22Rv1 (cell line): ENCODE measurements around the gene PHRF1.

Experiments
- ZFX ChIP-seq: fragments of 450-650 bp; IDR thresholded peaks from 2 replicates; pipeline ENCODE4 v1.6.1; 2017; ENCODE audit warnings: antibody characterized with exemption, borderline replicate concordance
- TF ChIP-seq, protein P1 (sequence below): fragments of 450-650 bp; IDR thresholded peaks from 2 replicates; pipeline ENCODE4 v1.5.1; 2017; ENCODE audit warnings: mild to moderate bottlenecking

GRCh38 chr11:613369-613968, 37.2 kb downstream of the PHRF1 start:
- TF ChIP-seq, protein P1, sequence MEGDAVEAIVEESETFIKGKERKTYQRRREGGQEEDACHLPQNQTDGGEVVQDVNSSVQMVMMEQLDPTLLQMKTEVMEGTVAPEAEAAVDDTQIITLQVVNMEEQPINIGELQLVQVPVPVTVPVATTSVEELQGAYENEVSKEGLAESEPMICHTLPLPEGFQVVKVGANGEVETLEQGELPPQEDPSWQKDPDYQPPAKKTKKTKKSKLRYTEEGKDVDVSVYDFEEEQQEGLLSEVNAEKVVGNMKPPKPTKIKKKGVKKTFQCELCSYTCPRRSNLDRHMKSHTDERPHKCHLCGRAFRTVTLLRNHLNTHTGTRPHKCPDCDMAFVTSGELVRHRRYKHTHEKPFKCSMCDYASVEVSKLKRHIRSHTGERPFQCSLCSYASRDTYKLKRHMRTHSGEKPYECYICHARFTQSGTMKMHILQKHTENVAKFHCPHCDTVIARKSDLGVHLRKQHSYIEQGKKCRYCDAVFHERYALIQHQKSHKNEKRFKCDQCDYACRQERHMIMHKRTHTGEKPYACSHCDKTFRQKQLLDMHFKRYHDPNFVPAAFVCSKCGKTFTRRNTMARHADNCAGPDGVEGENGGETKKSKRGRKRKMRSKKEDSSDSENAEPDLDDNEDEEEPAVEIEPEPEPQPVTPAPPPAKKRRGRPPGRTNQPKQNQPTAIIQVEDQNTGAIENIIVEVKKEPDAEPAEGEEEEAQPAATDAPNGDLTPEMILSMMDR: no peak
- no peak for TF ChIP-seq ZFX
